ENCODE measurements around the gene RLN3.
A peak's percentile ranks its signal among the peaks of the same experiment; 100 is the strongest.
"Not testable (repeated sequence)": the region's sequence is repeated elsewhere in the genome, so short reads cannot be mapped to it uniquely, and the experiment has no call there.

RLN3 gene

DNA sequence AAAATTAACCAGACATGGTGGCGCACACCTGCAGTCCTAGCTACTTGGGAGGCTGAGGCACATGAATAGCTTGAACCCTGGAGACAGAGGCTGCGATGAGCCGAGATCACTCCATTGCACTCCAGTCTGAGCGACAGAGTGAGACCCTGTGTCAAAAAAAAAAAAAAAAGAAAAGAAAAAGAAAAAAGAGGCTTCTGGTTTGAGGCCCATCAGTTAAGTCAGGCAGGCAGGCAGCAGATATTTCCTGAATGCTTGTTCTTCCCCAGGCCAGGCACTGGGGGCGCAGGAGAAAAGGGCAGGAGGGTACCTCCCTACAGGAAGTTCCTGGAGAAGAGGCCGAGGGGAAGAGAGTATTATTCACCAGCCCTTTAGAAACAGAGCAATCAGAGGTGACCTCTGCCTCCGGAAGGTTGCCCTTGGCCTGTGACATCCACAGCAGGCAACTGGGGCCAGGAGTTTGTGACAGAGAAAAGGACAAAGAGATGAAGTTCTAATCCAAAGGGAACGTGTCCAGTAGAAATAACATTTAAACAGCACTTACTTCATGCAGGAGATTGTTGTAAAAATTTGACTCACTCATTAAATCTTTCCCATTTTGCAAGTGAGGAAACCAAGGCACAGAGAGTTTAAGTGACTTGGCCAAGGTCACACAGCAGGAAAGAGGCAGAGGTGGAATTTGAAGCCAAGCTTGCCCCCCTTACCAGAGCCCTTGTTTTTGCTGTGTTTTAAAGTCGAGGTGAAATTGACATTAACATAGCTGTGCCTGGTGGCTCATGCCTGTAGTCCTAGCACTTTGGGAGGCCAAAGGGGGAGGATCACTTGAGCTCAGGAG lies 4.3 kb upstream of the RLN3 start:
- peak; percentile 50 to 80 for DNase-seq

DNA sequence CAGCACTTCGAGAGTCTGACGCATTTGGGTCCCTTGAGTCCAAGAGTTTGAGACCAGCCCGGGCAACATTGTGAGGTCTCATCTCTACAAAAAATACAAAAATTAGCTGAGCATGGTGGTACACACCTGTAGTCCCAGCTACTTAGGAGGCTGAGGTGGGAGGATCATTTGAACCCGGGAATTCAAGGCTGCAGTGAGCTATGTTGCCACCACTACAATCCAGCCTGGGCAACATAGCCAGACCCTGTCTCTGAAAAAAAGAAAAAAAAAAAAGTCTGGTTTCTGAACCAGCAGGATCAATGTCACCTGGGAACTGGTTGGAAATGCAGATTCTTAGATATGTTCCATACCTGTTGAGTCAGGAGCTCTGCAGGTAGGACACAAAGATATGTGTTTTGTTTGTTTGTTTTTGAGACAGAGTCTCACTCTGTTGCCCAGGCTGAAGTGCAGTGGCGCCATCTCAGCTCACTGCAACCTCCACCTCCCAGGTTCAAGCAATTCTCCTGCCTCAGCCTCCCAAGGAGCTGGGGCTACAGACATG lies 1.2 kb upstream of the RLN3 start:
- DNase-seq = not testable (repeated sequence)

- no peak for DNase-seq
Observed at GRCh38 chr19:14028901-14029300, 953 bp downstream of the RLN3 start.

- no peak for DNase-seq
Observed at GRCh38 chr19:14030997-14031718, 3.2 kb downstream of the RLN3 start.

- peak; percentile 52 to 67 for DNase-seq
Observed at GRCh38 chr19:14031719-14032480, 4.0 kb downstream of the RLN3 start, which contains the start of gene IL27RA. Gene IL27RA, plus strand, starts transcription at chr19:14031762. Its CDS starts 111 bp downstream, at chr19:14031873.

DNA sequence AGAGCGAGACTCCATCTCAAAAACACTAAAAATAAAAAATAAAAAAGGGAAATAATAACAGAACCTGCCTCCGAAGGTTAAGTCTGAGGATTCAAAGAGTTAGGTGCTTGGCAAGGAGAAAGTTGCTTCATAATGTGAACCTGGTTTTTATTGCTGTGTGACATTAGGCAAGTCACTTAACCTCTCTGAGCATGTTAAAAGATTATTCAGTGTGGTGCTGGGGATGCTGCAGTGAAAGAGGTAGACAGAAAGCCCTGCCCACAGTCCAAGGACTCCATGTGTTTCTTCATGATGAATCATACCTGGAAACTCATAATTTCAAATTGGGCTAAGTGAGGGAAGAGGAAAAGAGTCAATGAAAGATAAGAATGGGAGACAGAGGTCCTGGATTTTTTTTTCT lies 6.0 kb downstream of the RLN3 start:
- no peak for DNase-seq

- DNase-seq = peak in 1 of 2 experiments; percentile 10
Observed at GRCh38 chr19:14035159-14035558, 7.2 kb downstream of the RLN3 start.

- no peak for DNase-seq
Observed at GRCh38 chr19:14035706-14036105, 7.8 kb downstream of the RLN3 start.

DNA sequence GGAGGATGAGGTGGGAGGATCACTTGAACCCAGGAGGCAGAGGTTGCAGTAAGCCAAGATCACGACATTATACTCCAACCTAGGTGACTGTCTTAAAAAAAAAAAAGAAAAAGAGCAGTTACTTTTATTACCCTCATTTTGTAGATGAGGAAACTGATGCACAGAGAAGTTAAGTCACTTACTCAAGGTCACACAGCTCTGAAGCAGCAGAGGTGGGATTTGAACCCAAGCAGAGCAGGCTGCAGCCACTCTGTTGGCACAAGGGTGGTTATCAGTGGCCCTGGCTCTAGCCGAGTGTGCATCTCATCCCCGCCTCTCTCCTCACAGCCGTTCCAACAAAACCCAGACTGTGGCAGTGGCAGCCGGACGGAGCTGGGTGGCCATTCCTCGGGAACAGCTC lies 11.2 kb downstream of the RLN3 start:
- DNase-seq = no peak

- peak; percentile 58 to 76 for DNase-seq
Observed at GRCh38 chr19:14042659-14043608, 15.0 kb downstream of the RLN3 start.

DNA sequence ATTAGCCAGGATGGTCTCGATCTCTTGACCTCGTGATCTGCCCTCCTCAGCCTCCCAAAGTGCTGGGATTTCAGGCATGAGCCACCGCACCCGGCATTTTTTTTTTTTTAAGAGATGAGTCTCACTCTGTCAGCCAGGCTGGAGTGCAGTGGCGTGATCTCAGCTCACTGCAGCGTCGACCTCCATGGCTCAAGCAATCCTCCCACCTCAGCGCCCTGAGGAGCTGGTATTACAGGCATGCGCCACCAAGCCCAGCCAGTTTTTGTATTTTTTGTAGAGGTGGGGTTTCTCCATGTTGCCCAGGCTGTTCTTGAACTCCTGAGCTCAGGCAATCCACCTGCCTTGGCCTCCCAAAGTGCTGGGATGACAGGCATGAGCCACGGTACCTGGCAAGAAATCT lies 19.9 kb downstream of the RLN3 start:
- not testable (repeated sequence) for DNase-seq

- DNase-seq = no peak
Observed at GRCh38 chr19:14048443-14049153, 20.6 kb downstream of the RLN3 start.

GRCh38 chr19:14050512-14050911 lies 22.6 kb downstream of the RLN3 start:
- DNase-seq = no peak

- not testable (repeated sequence) for DNase-seq
Observed at GRCh38 chr19:14050961-14051360, 23.0 kb downstream of the RLN3 start.

GRCh38 chr19:14051980-14052379 lies 24.0 kb downstream of the RLN3 start:
- DNase-seq = no peak

GRCh38 chr19:14052470-14052869 lies 24.5 kb downstream of the RLN3 start:
- no peak for DNase-seq

DNA sequence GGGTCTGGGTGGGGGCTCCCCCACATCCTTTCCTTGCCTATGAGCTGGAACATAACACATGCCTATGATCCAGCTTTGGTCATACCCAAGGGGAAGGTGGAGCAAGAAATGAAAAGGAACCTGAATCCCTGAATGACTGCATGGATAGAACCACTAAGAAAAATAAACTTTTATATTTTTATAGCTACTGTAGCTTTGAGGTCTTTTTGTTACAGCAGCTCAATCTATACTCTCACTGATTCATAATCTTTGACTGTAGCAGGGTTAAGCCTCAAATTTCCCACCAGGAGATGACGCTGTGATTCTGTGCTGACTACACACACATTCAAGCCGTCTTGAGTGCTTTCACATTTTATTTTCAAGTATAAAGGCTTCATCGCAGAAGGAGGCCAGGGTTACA lies 25.1 kb downstream of the RLN3 start:
- no peak for DNase-seq

GRCh38 chr19:14053500-14053899 lies 25.6 kb downstream of the RLN3 start:
- no peak for DNase-seq

DNA sequence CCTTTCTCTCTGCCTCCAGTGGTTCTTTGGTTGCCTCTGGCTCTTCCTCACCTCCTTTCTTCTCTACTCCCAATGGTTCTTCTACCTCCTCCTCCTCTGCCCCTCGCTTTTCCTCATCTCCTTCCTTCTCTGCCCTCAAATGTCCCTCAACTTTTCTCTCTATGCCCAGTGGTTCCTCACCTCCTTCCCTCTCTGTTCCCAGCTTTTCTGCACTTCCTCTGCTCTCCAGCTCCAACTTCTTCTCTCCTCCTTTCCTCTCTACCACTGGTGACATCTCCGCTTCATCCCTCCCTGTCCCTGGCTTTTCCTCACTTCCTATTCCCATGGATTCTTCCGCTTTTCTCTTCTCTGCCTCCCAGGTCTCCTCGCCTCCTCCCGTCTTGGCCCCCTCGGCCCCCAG lies 26.2 kb downstream of the RLN3 start:
- no peak for DNase-seq

DNA sequence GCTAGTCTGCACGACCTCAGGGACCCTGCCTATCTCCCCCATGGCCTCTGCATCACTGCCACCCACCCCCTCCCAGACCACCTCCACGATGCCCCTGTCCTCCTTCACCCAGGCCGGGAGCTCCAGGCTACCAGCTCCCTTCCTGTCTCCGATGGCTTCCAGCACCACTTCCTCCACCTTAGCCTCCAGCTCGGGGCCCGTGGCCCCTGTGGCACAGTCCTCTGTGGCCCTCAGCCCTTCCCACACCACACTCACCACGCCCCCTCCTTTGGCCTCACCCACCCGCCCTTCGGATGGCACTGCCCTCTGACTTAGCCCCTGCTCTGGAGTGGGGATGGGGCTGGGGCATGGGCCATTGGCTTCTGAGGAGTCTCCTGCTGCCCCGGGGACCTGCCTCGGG lies 26.8 kb downstream of the RLN3 start:
- DNase-seq = no peak

DNA sequence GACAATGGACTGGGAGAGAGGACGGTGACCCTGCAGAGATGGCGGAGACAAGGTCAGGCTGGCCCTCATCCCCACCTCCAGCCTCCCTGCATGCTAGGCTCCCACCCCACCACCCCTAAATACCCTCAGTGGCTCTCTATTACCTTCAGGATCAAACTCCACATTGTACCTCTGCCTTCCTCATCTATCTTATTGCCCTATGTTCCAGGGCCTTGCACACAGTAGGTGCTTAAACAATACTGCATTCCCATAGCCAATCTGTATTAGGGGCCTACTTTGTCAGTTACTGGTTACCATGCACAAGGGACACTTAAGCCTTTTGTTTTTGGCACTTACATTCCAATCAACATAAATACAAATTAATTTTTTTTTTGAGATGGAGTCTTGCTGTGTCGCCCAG lies 27.4 kb downstream of the RLN3 start:
- DNase-seq = no peak
